Caki2 (cell line): ENCODE data around the gene PLIN5. TPM values are rescaled to one million over a fixed set of nuclear protein-coding genes. Genes with fewer than 3 reads are reported as not detected.
"Not testable (repeated sequence)": the region's sequence is repeated elsewhere in the genome, so short reads cannot be mapped to it uniquely, and the experiment has no call there.

Experiments used
- DNase-seq: peaks from one replicate; pipeline ENCODE4 v3.0.0-alpha.2; 2015; ENCODE audit warnings: low read depth
- in situ Hi-C: cut with HindIII; loops from 2 replicates; pipeline ENCODE4 v1.10.0; 2016; ENCODE audit warnings: low sequenced_read_pairs, low pct_unique_long_range_greater_than_20kb, mixed read lengths
- total RNA-seq: library from RNA; depleted of rRNA; stranded (reverse); fragments of >200 nt; shearing (Covaris generic); gene quantifications from 2 replicates; pipeline ENCODE4 v1.2.3, GENCODE V29; 2014; ENCODE audit warnings: low replicate concordance

Gene PLIN5
- total RNA-seq, 1 experiment from 2014 or later: not detected

DNA sequence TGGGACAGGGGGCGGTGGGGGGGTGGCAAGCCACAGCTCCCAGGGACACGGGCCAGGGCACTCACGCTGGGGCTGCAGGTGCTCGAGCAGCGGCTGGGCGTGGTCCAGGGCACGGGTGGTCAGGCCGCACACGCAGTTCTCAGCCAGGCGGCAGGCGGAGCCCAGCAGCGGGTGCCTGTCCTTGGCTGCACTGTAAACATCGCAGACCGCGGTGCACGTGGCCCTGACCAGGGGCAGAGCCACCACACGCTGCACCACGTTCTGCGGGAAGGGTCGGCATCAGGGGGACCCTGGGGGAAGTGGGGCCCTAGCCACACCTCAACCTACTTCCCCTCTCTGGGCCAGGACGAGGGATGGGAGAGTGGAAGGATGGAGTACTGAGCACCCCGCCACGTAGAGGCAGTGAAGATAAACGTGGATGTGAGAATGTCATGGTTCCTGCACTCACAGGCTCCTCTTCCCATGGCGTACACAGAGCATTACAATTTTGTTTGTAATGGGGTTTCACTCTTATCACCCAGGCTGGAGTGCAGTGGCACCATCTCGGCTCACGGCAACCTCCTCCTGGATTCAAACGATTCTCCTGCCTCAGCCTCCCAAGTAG, 3.4 kb downstream of the PLIN5 start:
- no peak for DNase-seq
- in situ Hi-C loops: no loop called here

DNA sequence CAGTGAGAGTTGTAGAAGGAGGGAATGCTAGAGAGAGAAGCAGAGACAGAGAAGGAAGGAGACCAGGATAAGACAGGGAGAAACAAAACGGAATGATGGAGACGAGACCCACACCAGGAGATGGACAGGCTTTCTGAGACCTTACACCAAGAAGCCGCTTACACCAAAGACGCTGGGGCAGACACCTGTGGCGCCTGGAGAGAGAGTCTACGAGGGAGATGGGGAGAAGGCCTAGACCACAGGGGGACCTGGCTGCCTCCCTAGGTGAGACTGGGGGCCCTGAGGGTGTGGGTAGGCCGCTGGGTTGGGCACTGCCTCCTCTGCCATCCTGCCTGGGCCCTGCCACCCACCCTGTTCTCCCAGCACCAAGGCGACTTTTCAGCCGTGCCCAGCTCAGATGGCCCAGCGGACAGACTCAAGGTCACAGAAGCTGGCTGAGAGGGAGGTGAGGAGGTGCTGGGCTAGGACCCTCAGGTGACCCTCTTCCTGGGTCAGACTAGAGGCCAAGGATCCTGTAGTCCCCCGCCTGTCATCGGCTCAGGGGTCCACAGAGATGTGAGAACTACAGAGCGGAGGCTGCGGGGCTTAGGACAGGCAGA, 5.0 kb downstream of the PLIN5 start:
- in situ Hi-C loops: no loop called here

DNA sequence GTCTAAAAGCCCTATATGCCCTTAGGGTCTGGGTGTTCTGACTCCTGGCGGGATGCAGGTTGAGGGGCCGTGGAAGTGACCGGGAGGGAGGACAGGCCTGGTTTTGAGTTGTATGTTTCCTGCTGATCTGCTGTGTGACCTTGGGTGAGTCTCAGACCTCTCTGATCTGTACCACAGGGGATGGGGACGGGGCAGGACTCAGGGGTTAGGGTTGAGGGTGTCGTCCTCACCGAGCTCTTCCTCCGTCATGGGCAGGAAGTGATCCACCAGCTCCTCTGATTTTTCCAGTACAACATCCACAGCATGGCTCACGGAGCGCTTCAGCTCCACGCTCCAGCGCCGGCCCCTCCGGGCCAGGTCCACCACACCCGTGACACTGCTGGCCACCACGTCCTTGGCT, 6.2 kb downstream of the PLIN5 start:
- DNase-seq: no peak
- in situ Hi-C loops: no loop called here

More for the DNA sequence above, 5.0 kb downstream of the PLIN5 start:
- DNase-seq: no peak

DNA sequence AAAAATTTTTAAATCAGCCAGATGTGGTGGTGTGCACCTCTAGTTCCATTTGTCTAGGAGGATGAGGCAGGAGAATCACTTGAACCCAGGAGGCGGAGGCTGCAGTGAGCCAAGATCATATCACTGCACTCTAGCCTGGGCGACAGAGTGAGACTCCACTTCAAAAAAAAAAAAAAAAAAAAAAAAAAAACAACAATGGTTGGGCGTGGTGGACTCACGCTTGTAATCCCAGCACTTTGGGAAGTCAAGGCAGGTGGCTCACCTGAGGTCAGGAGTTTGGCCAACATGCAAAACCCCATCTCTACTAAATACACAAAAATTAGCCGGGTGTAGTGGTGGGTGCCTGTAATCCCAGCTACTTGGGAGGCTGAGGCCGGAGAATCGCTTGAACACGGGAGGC, 7.6 kb downstream of the PLIN5 start:
- DNase-seq, in situ Hi-C loops: not testable (repeated sequence)

DNA sequence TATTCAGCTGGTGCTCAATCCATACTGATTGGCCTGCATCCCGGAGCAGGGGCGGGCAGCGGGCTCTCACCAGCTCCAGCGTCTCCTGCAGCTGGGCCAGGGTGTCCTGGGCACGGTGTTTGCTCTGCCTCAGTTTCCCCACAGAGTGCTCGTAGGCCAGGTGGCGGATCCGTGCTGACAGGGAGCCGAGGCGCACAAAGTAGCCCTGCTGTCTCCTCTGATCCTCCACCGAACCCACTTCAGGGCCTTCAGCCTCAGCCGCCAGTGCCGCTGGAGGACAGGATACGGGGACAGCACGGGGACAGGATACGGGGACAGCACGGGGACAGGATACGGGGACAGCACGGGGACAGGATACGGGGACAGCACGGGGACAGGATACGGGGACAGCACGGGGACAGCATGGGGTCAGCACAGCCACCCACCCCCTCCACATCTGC, 9.4 kb downstream of the PLIN5 start:
- DNase-seq: no peak
- in situ Hi-C loops: no loop called here

DNA sequence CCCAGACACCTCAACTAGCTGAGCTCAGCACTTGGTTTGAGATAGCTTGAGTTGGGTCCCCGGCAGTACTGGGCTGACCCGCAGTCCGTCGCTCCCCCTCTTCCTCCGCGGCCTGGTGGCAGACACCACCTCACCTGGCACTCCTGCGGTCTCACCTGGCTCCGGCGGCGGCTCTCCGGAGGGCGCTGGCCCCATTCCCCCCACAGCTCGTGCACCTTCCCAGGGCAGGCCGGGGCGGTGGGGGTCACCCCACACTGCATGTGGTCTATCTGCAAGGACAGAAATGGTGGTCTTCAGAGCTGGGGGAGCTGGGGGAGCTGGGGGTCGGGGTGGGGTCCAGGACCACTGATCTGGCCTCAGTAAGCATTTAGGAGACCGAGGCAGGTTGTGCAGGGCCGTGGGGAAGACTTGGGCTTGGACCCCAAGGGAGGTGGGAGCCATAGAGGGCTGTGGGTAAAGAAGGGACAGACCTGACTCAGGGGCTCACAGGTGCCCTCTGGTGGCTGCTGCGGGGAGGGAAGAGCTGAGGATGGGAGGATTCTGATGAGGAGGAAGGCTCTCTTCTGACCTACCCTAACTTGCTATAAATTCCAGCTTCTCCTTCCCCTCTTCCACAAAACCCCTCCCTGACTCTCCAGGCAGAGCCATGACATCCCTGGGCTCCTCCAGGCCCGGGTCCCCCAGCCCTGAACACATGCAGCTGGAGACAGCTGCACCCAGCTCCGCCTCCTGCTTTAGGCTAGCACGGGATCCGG, 10.0 kb downstream of the PLIN5 start:
- in situ Hi-C loops: no loop called here
- DNase-seq: no peak

DNA sequence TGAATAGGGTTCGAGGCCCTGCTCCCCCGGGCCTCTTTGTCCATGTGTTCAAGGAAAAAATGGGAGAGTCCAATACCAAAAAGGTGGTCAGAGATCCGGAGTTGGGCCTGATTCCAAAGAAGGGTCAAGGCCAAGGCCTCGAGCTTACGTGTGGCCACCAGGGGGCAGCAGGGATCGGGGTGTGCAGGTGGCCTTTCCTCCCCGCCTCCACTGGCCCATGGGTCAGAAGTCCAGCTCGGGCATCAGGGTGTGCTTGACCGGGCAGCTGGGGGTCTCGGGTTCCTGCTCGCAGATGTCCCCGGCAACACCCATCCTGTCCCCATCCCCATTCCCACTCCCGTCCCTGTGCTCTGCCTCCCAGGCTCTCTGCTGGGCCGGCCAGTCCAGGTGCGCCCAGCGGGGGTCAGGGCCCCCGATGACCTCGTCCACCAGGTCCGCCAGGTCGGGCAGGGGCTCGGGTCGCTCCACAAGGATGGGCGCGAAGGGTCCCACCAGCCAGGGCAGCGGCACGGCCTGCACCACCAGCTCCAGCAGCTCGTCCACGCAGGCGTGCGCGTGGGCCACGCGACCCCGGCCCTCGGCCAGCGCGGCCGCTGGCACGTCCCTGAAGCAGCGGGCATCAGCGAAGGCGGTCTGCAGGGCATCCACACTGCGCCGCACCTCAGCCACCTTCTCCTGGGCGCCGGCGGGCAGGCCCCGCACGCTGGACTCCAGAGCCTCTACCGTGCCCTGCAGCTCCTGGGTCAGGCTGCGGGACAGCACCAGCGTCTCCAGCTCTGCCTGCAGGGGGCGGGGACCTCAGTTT, 11.5 kb downstream of the PLIN5 start:
- no peak for DNase-seq
- in situ Hi-C loops: no loop called here

DNA sequence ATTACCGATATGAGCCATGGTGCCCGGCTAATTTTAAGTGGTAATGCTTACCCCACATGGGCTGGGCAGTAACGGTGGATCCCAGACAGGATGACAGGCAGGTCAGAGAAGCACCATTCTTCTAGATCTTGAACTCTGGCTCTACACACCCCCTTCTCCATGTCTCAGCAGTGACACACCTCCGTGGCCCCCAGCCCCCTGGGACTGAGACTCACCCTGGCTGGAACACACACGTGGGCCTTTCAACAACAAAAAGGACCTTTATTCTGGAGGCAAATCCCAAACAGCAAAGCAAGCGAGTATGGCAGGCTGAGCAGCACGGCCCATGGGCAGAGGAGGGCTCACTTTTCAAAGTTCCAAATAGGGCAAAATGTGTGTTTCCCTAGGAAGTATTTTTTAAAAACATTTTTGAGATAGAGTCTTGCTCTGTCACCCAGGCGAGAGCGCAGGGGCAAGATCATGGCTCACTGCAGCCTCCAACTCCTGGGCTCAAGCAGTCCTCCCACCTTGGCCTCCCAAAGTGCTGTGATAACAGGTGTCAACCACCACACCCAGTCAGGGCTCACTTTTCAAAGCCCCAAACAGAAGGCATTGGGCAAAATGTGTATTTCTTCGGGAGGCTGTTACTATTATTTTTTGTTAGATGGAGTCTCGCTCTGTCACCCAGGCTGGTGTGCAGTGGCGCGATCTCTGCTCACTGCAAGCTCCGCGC, 12.6 kb downstream of the PLIN5 start:
- in situ Hi-C loops: no loop called here
- no peak for DNase-seq

DNA sequence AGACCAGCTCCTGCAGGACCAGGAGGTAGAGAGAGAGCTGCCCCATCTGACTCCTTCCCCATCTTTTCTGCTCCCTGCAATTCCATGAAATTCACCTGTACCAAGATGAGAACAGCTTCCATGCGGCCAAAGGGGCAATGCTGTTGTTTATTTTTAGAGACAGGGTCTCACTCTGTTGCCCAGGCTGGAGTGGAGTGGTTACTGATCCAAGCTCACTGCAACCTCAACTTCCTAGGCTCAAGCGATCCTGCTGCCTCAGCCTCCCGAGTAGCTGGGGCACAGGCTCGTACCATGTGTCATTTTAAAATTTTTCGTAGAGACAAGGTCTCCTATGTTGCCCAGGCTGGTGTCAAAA, 13.2 kb downstream of the PLIN5 start:
- in situ Hi-C loops: no loop called here
- DNase-seq: no peak

DNA sequence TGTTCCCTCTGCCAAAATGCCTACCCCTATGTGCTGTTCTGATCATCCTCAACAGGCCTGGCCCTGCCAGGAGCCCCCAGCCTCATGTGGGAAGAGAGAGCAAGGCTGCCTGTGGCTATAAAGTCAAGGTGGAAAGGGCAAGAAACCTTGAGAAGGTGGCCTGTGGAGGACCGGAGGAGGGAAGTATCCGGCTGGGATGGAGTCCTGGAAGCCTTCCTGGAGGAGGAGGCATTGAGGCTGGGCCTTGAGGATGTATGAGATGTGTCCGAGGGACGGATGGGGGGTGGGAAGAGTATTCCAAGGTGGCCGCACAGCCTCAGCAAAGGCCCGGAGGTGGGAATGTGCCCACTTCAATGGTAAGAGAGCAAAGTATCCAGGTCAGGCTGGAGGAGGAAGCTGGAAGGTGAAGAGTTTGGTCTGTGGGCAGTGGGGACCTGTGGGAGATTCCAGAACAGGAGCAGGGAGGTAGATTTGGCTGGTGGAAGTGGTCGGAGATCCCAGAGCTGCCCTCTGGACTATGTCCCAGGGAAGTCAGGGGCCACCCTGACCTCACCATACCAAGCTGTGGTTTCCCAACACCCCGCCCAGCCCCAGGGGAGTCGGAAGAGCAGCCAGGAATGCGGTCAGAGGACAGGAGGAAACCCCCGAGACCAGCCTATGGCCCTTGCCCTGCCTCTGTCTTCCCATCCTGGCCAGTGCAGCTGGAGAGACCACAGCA, 13.7 kb downstream of the PLIN5 start:
- in situ Hi-C loops: no loop called here
- no peak for DNase-seq

DNA sequence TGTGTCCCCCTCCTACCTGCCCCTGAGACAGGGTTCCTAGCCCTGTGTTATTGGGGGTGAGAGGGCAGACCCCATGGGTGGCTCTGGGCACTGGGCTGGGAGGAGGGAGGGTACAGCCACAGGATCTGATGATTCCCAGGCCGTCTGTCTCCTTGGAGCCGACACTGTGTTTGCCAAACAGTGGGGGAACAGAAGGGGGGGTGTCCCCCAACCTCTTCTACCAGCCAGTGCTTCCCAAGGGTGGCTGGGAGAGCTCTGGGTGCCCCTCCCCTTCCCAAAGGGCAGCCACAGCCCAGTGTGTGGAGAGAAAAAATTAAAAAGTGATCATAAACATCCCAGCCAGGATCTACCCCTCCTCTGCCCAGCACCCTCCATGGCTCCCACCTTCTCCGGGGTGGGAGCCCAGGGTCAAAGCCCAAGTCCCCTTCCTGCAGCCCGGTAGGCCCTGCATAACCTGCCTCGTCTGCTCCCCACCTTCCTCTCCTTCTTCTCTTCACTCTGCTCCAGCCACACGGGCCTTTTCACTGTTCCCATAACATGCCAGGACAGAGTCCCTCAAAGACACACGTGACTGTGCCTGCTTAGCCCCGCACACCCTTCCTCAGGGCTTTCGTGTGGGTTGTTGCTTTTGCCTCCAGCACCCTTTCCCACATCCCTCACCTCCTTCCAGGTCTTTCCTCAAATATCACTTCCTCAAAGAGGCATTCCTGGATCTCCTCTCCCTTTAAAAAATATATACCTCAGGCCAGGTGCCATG, 15.3 kb downstream of the PLIN5 start:
- in situ Hi-C loops: no loop called here
- no peak for DNase-seq

DNA sequence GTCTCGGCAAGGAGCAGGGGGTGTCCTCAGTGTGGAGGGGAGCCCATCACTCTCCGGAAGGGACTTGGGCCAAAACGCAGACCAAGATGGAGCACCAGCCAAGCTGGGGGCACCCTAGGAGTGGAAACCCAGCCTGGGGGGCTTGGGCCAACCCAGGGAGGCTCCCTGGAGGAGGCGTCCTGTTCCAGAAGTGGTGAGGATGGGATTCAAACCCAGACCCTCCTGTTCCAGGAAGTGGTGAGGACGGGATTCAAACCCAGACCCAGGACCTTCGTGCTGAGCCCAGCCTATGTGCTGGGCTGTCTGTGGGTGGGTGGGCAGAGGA, 15.9 kb downstream of the PLIN5 start:
- in situ Hi-C loops: no loop called here
- no peak for DNase-seq

DNA sequence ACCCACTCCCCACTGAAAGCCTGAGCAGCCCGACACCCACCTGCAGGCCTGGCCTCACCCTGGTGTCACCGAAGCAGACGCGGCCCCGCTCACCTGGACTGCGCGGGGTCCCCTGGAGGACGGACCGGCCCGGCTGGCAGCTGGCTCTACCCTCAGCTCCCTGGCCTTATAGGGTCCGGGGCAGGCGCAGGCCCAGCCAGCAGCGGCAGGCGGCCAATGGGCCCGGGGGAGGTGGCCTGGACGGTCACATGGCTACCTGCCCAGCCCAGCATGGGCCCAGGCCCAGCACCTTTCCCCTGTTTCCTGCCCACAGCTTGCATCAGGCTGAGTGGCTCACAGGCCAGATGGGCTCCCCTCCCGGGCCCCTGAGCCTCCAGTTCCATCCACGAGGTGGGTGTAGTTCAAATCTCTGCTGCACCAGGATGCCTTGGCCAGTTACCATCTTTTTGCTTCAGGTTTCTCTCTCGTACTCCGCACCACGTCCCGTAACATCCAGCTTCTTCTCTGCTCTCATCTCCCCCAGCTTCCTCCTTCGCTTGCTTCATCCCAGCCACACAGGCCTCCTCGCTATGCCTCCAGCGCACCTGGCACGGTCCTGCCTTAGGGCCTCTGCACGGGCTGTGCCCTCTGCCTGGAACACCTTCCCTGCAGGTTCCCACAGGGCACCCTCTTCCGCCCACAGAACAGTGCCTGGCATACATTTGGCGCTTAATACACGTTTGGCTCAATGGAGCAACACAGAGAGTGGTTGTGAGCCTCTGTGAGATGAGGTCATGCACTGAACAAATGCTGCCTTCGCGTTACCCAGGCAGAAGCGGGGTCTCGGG, 16.5 kb downstream of the PLIN5 start, which contains the start of gene PLIN4:
Gene PLIN4 (minus strand): TSS at position 142 of the 827 bp plus-strand sequence. CDS start 214 bp downstream, outside the sequence.
- DNase-seq: no peak
- in situ Hi-C loops: no loop called here

DNA sequence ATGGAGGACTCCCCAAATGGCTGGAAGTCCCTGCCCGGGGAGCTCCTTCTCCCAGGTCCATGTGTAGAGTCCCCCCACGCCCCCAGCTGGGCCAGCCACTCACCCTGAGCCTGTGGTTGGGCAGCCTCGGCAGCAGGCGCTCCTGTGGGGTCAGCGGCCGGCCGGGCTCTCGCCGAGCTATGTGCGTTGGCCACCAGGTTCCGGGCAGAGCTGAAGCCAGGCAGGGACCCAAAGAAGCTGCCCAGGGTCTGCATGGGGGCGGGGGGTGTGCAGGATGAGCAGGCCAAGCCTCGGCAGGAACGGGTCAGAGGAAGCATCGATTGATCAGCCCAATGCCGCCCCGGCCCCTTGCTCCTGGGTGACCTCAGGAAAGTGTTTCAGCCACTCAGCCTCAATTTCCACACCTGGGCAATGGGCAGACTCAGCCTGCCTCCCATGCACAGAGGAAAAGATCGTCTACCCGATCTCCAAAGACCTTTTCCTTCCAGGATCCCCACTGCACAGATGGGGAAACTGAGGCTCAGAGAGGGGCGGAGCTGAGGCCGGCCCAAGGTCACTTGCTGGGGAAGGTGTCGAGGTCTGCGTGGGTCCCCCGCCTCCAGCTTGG, 17.5 kb downstream of the PLIN5 start:
- DNase-seq: no peak
- in situ Hi-C loops: no loop called here

DNA sequence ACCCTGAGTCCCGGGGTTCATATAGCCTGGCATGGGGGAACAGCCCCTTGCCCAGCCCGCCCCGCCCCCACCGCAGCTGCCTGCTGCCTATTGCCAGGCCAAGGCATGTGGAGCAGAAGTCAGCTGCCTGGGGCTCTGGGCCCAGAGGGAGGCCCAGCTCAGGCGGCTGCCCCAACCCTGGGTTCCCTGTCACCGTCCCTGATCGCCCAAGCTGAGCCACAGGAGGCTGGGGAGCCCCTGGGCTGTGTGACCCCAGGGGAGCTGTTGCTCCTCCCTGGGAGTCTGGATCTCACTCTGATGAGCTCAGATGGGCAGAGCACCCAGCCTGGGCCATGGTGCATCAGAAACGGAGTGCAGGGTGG, 18.1 kb downstream of the PLIN5 start:
- no peak for DNase-seq
- in situ Hi-C loops: no loop called here
